Suprapubic skin (tissue), 4 donors: ENCODE measurements around the gene SLC37A2. TPM values are rescaled to one million over a fixed set of nuclear protein-coding genes. Genes with fewer than 3 reads are reported as not detected.

Experiments
- DNase-seq, 2 donors: peaks; one replicate each; pipeline ENCODE4 v3.0.0-alpha.2; 2019; ENCODE audit warnings: low spot score in 2 of 2
- H3K27ac ChIP-seq: fragments of 200-600 bp; sonication (generic); one replicate; pipeline ENCODE4 v1.5.1; 2019
- H3K27me3 ChIP-seq: fragments of 200-600 bp; sonication (generic); one replicate; pipeline ENCODE4 v1.5.1; 2019
- H3K36me3 ChIP-seq: fragments of 200-600 bp; sonication (generic); one replicate; pipeline ENCODE4 v1.5.1; 2019
- H3K4me1 ChIP-seq: fragments of 200-600 bp; sonication (generic); one replicate; pipeline ENCODE4 v1.5.1; 2019
- H3K4me3 ChIP-seq: fragments of 200-600 bp; sonication (generic); one replicate; pipeline ENCODE4 v1.5.1; 2019; ENCODE audit warnings: mild to moderate bottlenecking
- H3K9me3 ChIP-seq: fragments of 200-600 bp; sonication (generic); one replicate; pipeline ENCODE4 v1.5.1; 2019
- CTCF ChIP-seq, 2 donors: fragments of 200-600 bp in 1 of 2; fragments of 450-650 bp in 1 of 2; sonication (generic) in 1 of 2; IDR thresholded peaks; one replicate each; pipeline ENCODE4 v1.5.1; 2016 to 2019; ENCODE audit warnings: antibody characterized with exemption in 2 of 2, mild to moderate bottlenecking in 1 of 2, moderate library complexity in 1 of 2
- EP300 ChIP-seq: sonication (generic); formaldehyde crosslinking; IDR thresholded peaks from one replicate; pipeline ENCODE4 v1.6.1; 2017; ENCODE audit warnings: antibody characterized with exemption
- POLR2A ChIP-seq, 2 donors: fragments of 450-650 bp; IDR thresholded peaks; one replicate each; pipeline ENCODE4 v1.6.1; 2017; ENCODE audit warnings: antibody characterized with exemption in 2 of 2, mild to moderate bottlenecking in 2 of 2, moderate library complexity in 2 of 2
- POLR2AphosphoS5 ChIP-seq, 3 donors: sonication (generic); formaldehyde crosslinking; IDR thresholded peaks; one replicate each; pipeline ENCODE4 v1.6.1; 2017; ENCODE audit warnings: antibody characterized with exemption in 3 of 3
- WGBS: methylation state at CpG from one replicate; pipeline ENCODE4 v1.1.5; 2018; 5-methylcytosine and 5-hydroxymethylcytosine counted together
- total RNA-seq, 4 donors: library from RNA; depleted of rRNA; stranded (reverse); fragments of >200 nt; gene quantifications; one replicate each; pipeline ENCODE4 v1.1.0, GENCODE V29; 2016

SLC37A2 gene
- total RNA-seq, 4 donors from 2014 or later: 67.3 to 189 (median 119) TPM

- no peaks in the 10 kb centered on the region for H3K27me3 ChIP-seq
- no peak overlapping the region for H3K4me3 ChIP-seq
- H3K27ac ChIP-seq: no peak overlapping the region
- peaks cover 3% of the 10 kb centered on the region for H3K4me1 ChIP-seq
- TF ChIP-seq EP300 (no peak), POLR2AphosphoS5 (IDR thresholded peaks at IDR 0.05) (no peak), POLR2A (IDR thresholded peaks at IDR 0.05) (no peak), CTCF (IDR thresholded peaks at IDR 0.05) (no peak)
- no peaks in the 10 kb centered on the region for H3K9me3 ChIP-seq
- WGBS: 89% methylated on average over 6 of the region's 6 CpGs
- H3K36me3 ChIP-seq: peaks cover 24% of the 10 kb centered on the region
- DNase-seq: no peak
These were observed 29.6 kb downstream of the SLC37A2 start for GRCh38 chr11:125092669-125093068.

GRCh38 chr11:125093502-125093901 lies 30.4 kb downstream of the SLC37A2 start:
- H3K36me3 ChIP-seq: peaks cover 32% of the 10 kb centered on the region
- TF ChIP-seq POLR2AphosphoS5 (IDR thresholded peaks at IDR 0.05): no peak
- no peak for TF ChIP-seq CTCF (IDR thresholded peaks at IDR 0.05)
- TF ChIP-seq EP300: no peak
- TF ChIP-seq POLR2A (IDR thresholded peaks at IDR 0.05): no peak
- H3K9me3 ChIP-seq: no peaks in the 10 kb centered on the region
- no peak for DNase-seq
- no peak overlapping the region for H3K27ac ChIP-seq
- WGBS: 69% methylated on average over 4 of the region's 4 CpGs
- H3K4me3 ChIP-seq: no peak overlapping the region
- H3K27me3 ChIP-seq: no peaks in the 10 kb centered on the region
- H3K4me1 ChIP-seq: peaks cover 3% of the 10 kb centered on the region

- Histone ChIP-seq H3K27me3 (no peaks in the 10 kb centered on the region), H3K4me1 (peaks cover 3% of the 10 kb centered on the region), H3K27ac (no peak overlapping the region), H3K4me3 (no peak overlapping the region), H3K36me3 (peaks cover 43% of the 10 kb centered on the region), H3K9me3 (no peaks in the 10 kb centered on the region)
- TF ChIP-seq CTCF (IDR thresholded peaks at IDR 0.05) (no peak), EP300 (no peak), POLR2A (IDR thresholded peaks at IDR 0.05) (no peak), POLR2AphosphoS5 (IDR thresholded peaks at IDR 0.05) (no peak)
- WGBS: 96% methylated on average over 2 of the region's 2 CpGs
- DNase-seq: no peak
These were observed 31.6 kb downstream of the SLC37A2 start for GRCh38 chr11:125094731-125095130.

GRCh38 chr11:125100136-125100535 lies 37.0 kb downstream of the SLC37A2 start:
- 95% methylated on average over 2 of the region's 2 CpGs for WGBS
- Histone ChIP-seq H3K9me3 (no peaks in the 10 kb centered on the region), H3K4me1 (no peaks in the 10 kb centered on the region), H3K27me3 (no peaks in the 10 kb centered on the region), H3K36me3 (peaks cover 58% of the 10 kb centered on the region), H3K27ac (no peak overlapping the region), H3K4me3 (no peak overlapping the region)
- DNase-seq: no peak
- TF ChIP-seq POLR2A (IDR thresholded peaks at IDR 0.05) (no peak), POLR2AphosphoS5 (IDR thresholded peaks at IDR 0.05) (no peak), CTCF (IDR thresholded peaks at IDR 0.05) (no peak), EP300 (no peak)

- H3K9me3 ChIP-seq: no peaks in the 10 kb centered on the region
- H3K36me3 ChIP-seq: peaks cover 51% of the 10 kb centered on the region
- no peak for TF ChIP-seq POLR2A (IDR thresholded peaks at IDR 0.05)
- no peak for TF ChIP-seq EP300
- no peak for TF ChIP-seq POLR2AphosphoS5 (IDR thresholded peaks at IDR 0.05)
- no peak for TF ChIP-seq CTCF (IDR thresholded peaks at IDR 0.05)
- no peak overlapping the region for H3K4me3 ChIP-seq
- H3K27ac ChIP-seq: no peak overlapping the region
- no peak for DNase-seq
- 81% methylated on average over 3 of the region's 3 CpGs for WGBS
- no peaks in the 10 kb centered on the region for H3K4me1 ChIP-seq
- H3K27me3 ChIP-seq: no peaks in the 10 kb centered on the region
These were observed 38.5 kb downstream of the SLC37A2 start for GRCh38 chr11:125101596-125101995.
